ENCODE results near the gene CST7. TPM values are rescaled to one million over a fixed set of nuclear protein-coding genes. Genes with fewer than 3 reads are reported as not detected.

CST7 gene
- polyA plus RNA-seq, 4 donors: 0.89 to 4.9 (median 2.8) TPM

- H3K27me3 ChIP-seq (ENCODE audit: control insufficient read depth in 3 of 3, insufficient read depth in 3 of 3, low read length in 3 of 3): no peaks in the 10 kb centered on the region
- DNase-seq (no peak), FAIRE-seq (no peak)
- no peak overlapping the region for H3K27ac ChIP-seq (ENCODE audit: low read depth in 1 of 3, low read length in 2 of 3)
- no peaks in the 10 kb centered on the region for H3K4me1 ChIP-seq (ENCODE audit: control insufficient read depth in 3 of 3, insufficient read depth in 2 of 3, low read depth in 1 of 3, low read length in 2 of 3)
- no peak overlapping the region for H3K4me3 ChIP-seq (ENCODE audit: low read depth in 1 of 3, low read length in 3 of 3)
- H3K36me3 ChIP-seq (ENCODE audit: control insufficient read depth in 3 of 3, insufficient read depth in 2 of 3, low read depth in 1 of 3, low read length in 3 of 3): peaks cover 6 to 64% (median 20%) of the 10 kb centered on the region in 3 donors
- 68 to 89% (median 78%) methylated on average over 19 of the region's 19 CpGs for WGBS, 3 donors
- no peaks in the 10 kb centered on the region for H3K9me3 ChIP-seq (ENCODE audit: control insufficient read depth in 2 of 2, insufficient read depth in 1 of 2, low read depth in 1 of 2, low read length in 1 of 2)
Measured at GRCh38 chr20:24969186-24970029, 20.3 kb downstream of the CST7 start.

DNA sequence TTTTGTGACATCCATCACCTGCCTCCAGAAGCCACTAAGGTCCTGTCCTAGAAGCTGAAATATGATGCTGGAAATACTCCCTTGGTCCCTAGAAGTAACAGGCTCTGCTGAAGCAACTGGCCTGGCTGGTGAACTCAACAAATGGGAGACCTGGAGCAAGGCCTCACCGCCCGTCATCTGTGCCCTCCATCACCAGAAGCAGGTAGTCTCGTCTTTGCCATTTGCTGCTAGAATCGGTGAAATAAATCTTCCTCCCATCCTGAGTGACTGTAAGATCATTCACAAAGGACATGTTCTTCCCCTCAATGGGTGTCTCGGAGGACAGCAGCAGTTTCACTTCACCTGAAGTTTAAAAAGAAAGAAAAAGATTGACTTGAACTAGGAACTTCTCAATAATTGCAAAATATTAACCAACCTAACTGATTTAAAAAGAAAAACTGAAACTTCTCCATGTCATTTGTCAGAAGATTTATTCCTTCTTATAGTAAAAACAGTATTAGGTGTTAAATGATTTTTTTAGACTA is 21.0 kb downstream of the CST7 start:
- DNase-seq (no peak), FAIRE-seq (no peak)
- Histone ChIP-seq H3K9me3 (ENCODE audit: control insufficient read depth in 2 of 2, insufficient read depth in 1 of 2, low read depth in 1 of 2, low read length in 1 of 2) (no peaks in the 10 kb centered on the region), H3K27me3 (ENCODE audit: control insufficient read depth in 3 of 3, insufficient read depth in 3 of 3, low read length in 3 of 3) (no peaks in the 10 kb centered on the region), H3K4me3 (ENCODE audit: low read depth in 1 of 3, low read length in 3 of 3) (no peak overlapping the region), H3K4me1 (ENCODE audit: control insufficient read depth in 3 of 3, insufficient read depth in 2 of 3, low read depth in 1 of 3, low read length in 2 of 3) (no peaks in the 10 kb centered on the region), H3K36me3 (ENCODE audit: control insufficient read depth in 3 of 3, insufficient read depth in 2 of 3, low read depth in 1 of 3, low read length in 3 of 3) (peaks cover 6 to 61% (median 17%) of the 10 kb centered on the region in 3 donors), H3K27ac (ENCODE audit: low read depth in 1 of 3, low read length in 2 of 3) (no peak overlapping the region)
- WGBS, 3 donors: 91 to 99% (median 94%) methylated on average over 5 of the region's 5 CpGs

GRCh38 chr20:24970754-24971153 is 21.7 kb downstream of the CST7 start:
- Histone ChIP-seq H3K4me3 (ENCODE audit: low read depth in 1 of 3, low read length in 3 of 3) (no peak overlapping the region), H3K36me3 (ENCODE audit: control insufficient read depth in 3 of 3, insufficient read depth in 2 of 3, low read depth in 1 of 3, low read length in 3 of 3) (peaks cover 6 to 56% (median 17%) of the 10 kb centered on the region in 3 donors), H3K9me3 (ENCODE audit: control insufficient read depth in 2 of 2, insufficient read depth in 1 of 2, low read depth in 1 of 2, low read length in 1 of 2) (no peaks in the 10 kb centered on the region), H3K27me3 (ENCODE audit: control insufficient read depth in 3 of 3, insufficient read depth in 3 of 3, low read length in 3 of 3) (no peaks in the 10 kb centered on the region), H3K27ac (ENCODE audit: low read depth in 1 of 3, low read length in 2 of 3) (peak overlapping the region in 1 of 3 donors; percentile 28), H3K4me1 (ENCODE audit: control insufficient read depth in 3 of 3, insufficient read depth in 2 of 3, low read depth in 1 of 3, low read length in 2 of 3) (no peaks in the 10 kb centered on the region)
- no peak for FAIRE-seq
- 90 to 95% (median 94%) methylated on average over 8 of the region's 8 CpGs for WGBS, 3 donors
- no peak for DNase-seq

GRCh38 chr20:24971376-24972101 is 22.5 kb downstream of the CST7 start:
- H3K9me3 ChIP-seq (ENCODE audit: control insufficient read depth in 2 of 2, insufficient read depth in 1 of 2, low read depth in 1 of 2, low read length in 1 of 2): peaks cover 0 to 2% of the 10 kb centered on the region in 2 donors
- no peak overlapping the region for H3K4me3 ChIP-seq (ENCODE audit: low read depth in 1 of 3, low read length in 3 of 3)
- no peak for DNase-seq
- no peaks in the 10 kb centered on the region for H3K27me3 ChIP-seq (ENCODE audit: control insufficient read depth in 3 of 3, insufficient read depth in 3 of 3, low read length in 3 of 3)
- H3K36me3 ChIP-seq (ENCODE audit: control insufficient read depth in 3 of 3, insufficient read depth in 2 of 3, low read depth in 1 of 3, low read length in 3 of 3): peaks cover 6 to 52% (median 17%) of the 10 kb centered on the region in 3 donors
- 92 to 96% (median 94%) methylated on average over 6 of the region's 6 CpGs for WGBS, 3 donors
- FAIRE-seq: no peak
- no peak overlapping the region for H3K27ac ChIP-seq (ENCODE audit: low read depth in 1 of 3, low read length in 2 of 3)
- no peaks in the 10 kb centered on the region for H3K4me1 ChIP-seq (ENCODE audit: control insufficient read depth in 3 of 3, insufficient read depth in 2 of 3, low read depth in 1 of 3, low read length in 2 of 3)

DNA sequence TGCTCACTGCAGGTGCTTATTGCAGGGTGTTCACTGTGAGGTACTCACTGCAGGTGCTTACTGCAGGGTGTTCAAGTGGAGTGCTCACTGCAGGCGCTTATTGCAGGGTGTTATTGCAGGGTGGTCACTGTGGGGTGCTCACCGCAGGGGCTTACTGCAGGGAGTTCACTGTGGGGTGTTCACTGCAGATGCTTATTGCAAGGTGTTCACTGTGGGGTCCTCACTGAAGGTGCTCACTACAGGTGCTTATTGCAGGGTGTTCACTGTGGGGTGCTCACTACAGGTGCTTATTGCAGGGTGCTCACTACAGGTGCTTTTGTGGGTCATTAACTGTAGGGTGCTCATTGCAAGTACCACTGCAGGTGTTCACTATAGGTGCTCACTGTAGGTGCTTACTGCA is 23.3 kb downstream of the CST7 start:
- no peak for DNase-seq
- H3K27ac ChIP-seq (ENCODE audit: low read depth in 1 of 3, low read length in 2 of 3): no peak overlapping the region
- H3K4me1 ChIP-seq (ENCODE audit: control insufficient read depth in 3 of 3, insufficient read depth in 2 of 3, low read depth in 1 of 3, low read length in 2 of 3): no peaks in the 10 kb centered on the region
- H3K9me3 ChIP-seq (ENCODE audit: control insufficient read depth in 2 of 2, insufficient read depth in 1 of 2, low read depth in 1 of 2, low read length in 1 of 2): peaks cover 0 to 2% of the 10 kb centered on the region in 2 donors
- FAIRE-seq: no peak
- peaks cover 9 to 49% (median 21%) of the 10 kb centered on the region in 3 donors for H3K36me3 ChIP-seq (ENCODE audit: control insufficient read depth in 3 of 3, insufficient read depth in 2 of 3, low read depth in 1 of 3, low read length in 3 of 3)
- 91 to 100% (median 97%) methylated on average over 2 of the region's 2 CpGs for WGBS, 3 donors
- no peak overlapping the region for H3K4me3 ChIP-seq (ENCODE audit: low read depth in 1 of 3, low read length in 3 of 3)
- no peaks in the 10 kb centered on the region for H3K27me3 ChIP-seq (ENCODE audit: control insufficient read depth in 3 of 3, insufficient read depth in 3 of 3, low read length in 3 of 3)

DNA sequence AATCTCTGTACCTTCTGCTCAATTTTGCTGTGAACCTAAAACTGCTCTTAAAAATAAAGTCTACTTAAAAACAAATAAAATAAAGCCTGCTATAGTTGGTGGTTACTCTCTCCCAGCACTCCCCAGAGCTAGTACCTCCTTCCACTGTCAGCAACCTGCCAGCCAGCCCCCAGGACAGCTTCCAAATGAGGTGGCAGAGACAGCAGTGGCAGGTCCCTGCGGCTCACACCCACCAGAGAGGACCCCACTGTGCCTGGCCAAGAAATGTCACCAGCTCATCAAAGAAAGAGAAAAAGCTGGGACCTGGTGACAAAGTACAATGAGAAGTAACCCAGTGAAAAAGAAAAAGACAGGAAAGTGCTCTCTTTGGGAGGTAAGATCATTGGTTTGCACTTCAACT is 28.3 kb downstream of the CST7 start:
- no peak for DNase-seq
- 93 to 100% (median 94%) methylated on average over 1 of the region's 1 CpG for WGBS, 3 donors
- H3K36me3 ChIP-seq (ENCODE audit: control insufficient read depth in 3 of 3, insufficient read depth in 2 of 3, low read depth in 1 of 3, low read length in 3 of 3): peaks cover 16 to 42% (median 18%) of the 10 kb centered on the region in 3 donors
- peaks cover 0 to 16% of the 10 kb centered on the region in 2 donors for H3K9me3 ChIP-seq (ENCODE audit: control insufficient read depth in 2 of 2, insufficient read depth in 1 of 2, low read depth in 1 of 2, low read length in 1 of 2)
- no peaks in the 10 kb centered on the region for H3K27me3 ChIP-seq (ENCODE audit: control insufficient read depth in 3 of 3, insufficient read depth in 3 of 3, low read length in 3 of 3)
- FAIRE-seq: no peak
- H3K4me3 ChIP-seq (ENCODE audit: low read depth in 1 of 3, low read length in 3 of 3): no peak overlapping the region
- H3K4me1 ChIP-seq (ENCODE audit: control insufficient read depth in 3 of 3, insufficient read depth in 2 of 3, low read depth in 1 of 3, low read length in 2 of 3): no peaks in the 10 kb centered on the region
- no peak overlapping the region for H3K27ac ChIP-seq (ENCODE audit: low read depth in 1 of 3, low read length in 2 of 3)

GRCh38 chr20:24977797-24978196 is 28.7 kb downstream of the CST7 start:
- Histone ChIP-seq H3K27ac (ENCODE audit: low read depth in 1 of 3, low read length in 2 of 3) (no peak overlapping the region), H3K4me3 (ENCODE audit: low read depth in 1 of 3, low read length in 3 of 3) (no peak overlapping the region), H3K9me3 (ENCODE audit: control insufficient read depth in 2 of 2, insufficient read depth in 1 of 2, low read depth in 1 of 2, low read length in 1 of 2) (peaks cover 0 to 16% of the 10 kb centered on the region in 2 donors), H3K36me3 (ENCODE audit: control insufficient read depth in 3 of 3, insufficient read depth in 2 of 3, low read depth in 1 of 3, low read length in 3 of 3) (peaks cover 16 to 40% (median 19%) of the 10 kb centered on the region in 3 donors), H3K4me1 (ENCODE audit: control insufficient read depth in 3 of 3, insufficient read depth in 2 of 3, low read depth in 1 of 3, low read length in 2 of 3) (no peaks in the 10 kb centered on the region), H3K27me3 (ENCODE audit: control insufficient read depth in 3 of 3, insufficient read depth in 3 of 3, low read length in 3 of 3) (no peaks in the 10 kb centered on the region)
- WGBS, 3 donors: 88 to 93% (median 92%) methylated on average over 3 of the region's 3 CpGs
- no peak for FAIRE-seq
- DNase-seq: no peak

DNA sequence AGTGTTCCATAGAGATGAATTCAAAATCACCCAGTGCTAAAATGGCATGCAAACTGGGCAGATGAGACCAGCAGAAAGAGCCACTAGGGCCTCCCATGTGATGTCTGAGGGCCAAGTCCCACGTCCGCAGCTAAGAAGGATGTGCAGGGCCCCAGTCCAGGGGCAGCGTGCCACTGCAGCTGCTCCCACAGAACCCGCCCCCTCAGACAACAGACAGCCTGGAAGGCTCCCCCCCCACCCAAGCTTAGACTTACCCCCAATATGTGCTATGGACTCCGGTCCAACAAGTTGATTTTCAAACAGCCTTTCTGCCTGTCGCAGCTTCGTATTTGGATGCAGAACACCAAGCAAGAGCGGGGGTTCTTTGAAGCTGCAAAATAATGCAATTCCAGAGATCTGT is 29.4 kb downstream of the CST7 start:
- 77 to 97% (median 90%) methylated on average over 8 of the region's 8 CpGs for WGBS, 3 donors
- no peaks in the 10 kb centered on the region for H3K4me1 ChIP-seq (ENCODE audit: control insufficient read depth in 3 of 3, insufficient read depth in 2 of 3, low read depth in 1 of 3, low read length in 2 of 3)
- peaks cover 14 to 36% (median 16%) of the 10 kb centered on the region in 3 donors for H3K36me3 ChIP-seq (ENCODE audit: control insufficient read depth in 3 of 3, insufficient read depth in 2 of 3, low read depth in 1 of 3, low read length in 3 of 3)
- H3K27me3 ChIP-seq (ENCODE audit: control insufficient read depth in 3 of 3, insufficient read depth in 3 of 3, low read length in 3 of 3): no peaks in the 10 kb centered on the region
- DNase-seq (no peak), FAIRE-seq (no peak)
- no peak overlapping the region for H3K27ac ChIP-seq (ENCODE audit: low read depth in 1 of 3, low read length in 2 of 3)
- H3K9me3 ChIP-seq (ENCODE audit: control insufficient read depth in 2 of 2, insufficient read depth in 1 of 2, low read depth in 1 of 2, low read length in 1 of 2): peaks cover 0 to 16% of the 10 kb centered on the region in 2 donors
- H3K4me3 ChIP-seq (ENCODE audit: low read depth in 1 of 3, low read length in 3 of 3): no peak overlapping the region

Measured in small intestine (tissue), 7 donors.